DMS79 (cell line): ENCODE data around the gene PNPLA7.
"Not testable (repeated sequence)": the region's sequence is repeated elsewhere in the genome, so short reads cannot be mapped to it uniquely, and the experiment has no call there.

Experiments
- DNase-seq: peaks from one replicate; lab custom pipeline; 2025; lab: John Stamatoyannopoulos, UW

The PNPLA7 gene

GRCh38 chr9:137417161-137418021 lies 132.8 kb downstream of the PNPLA7 start:
- no peak for DNase-seq

- DNase-seq, result no peak
Observed at GRCh38 chr9:137416563-137417151, 133.5 kb downstream of the PNPLA7 start.

GRCh38 chr9:137416006-137416562 lies 134.1 kb downstream of the PNPLA7 start:
- no peak for DNase-seq

GRCh38 chr9:137415451-137415850 lies 134.8 kb downstream of the PNPLA7 start:
- DNase-seq, result no peak

- no peak for DNase-seq
Observed at GRCh38 chr9:137412431-137412830, 137.8 kb downstream of the PNPLA7 start.

GRCh38 chr9:137411645-137412380 lies 138.4 kb downstream of the PNPLA7 start:
- no peak for DNase-seq

- no peak for DNase-seq
Observed at GRCh38 chr9:137411260-137411644, 138.9 kb downstream of the PNPLA7 start.

- DNase-seq, result no peak
Observed at GRCh38 chr9:137410891-137411249, 139.3 kb downstream of the PNPLA7 start.

GRCh38 chr9:137410236-137410890 lies 139.8 kb downstream of the PNPLA7 start:
- not testable (repeated sequence) for DNase-seq
